ENCODE data around the gene POMZP3.
"Not testable (repeated sequence)": the region's sequence is repeated elsewhere in the genome, so short reads cannot be mapped to it uniquely, and the experiment has no call there.

DNA sequence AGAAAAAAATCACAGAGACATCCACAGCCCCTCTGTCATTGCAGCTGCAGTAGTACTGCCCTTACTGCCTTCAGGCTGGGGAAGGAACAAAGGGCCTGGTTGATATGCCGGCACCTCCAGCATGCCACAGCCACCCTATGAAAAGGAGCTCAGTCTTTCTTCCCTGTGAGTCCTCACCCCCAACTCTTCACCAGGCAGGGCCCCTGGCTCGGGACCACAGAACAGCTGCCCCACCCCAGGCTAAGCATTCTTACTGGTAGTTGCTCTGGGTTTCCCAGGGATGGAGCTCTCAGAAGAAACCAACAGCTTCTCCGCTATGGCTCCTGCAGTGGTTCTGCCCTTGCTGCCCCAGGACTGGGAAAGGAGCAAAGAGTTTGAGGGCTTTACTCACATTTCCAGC is 36.0 kb downstream of the POMZP3 start:
- TF ChIP-seq FOXK2 (IDR thresholded peaks at IDR 0.05); LEF1 (IDR thresholded peaks at IDR 0.05; ENCODE audit: borderline replicate concordance); BHLHE40 (IDR thresholded peaks at IDR 0.05; ENCODE audit: borderline replicate concordance); SP1 (IDR thresholded peaks at IDR 0.05): not testable (repeated sequence)
